GM13976 (cell line): ENCODE data around the gene GABRP.
A peak's percentile ranks its signal among the peaks of the same experiment; 100 is the strongest.

Experiments used
- DNase-seq: peaks from one replicate; pipeline ENCODE4 v3.0.0; 2012; ENCODE audit warnings: low spot score
- CTCF ChIP-seq: IDR thresholded peaks from 2 replicates; pipeline ENCODE4 v1.5.1; 2012; ENCODE audit warnings: borderline replicate concordance, mild to moderate bottlenecking; ENCODE audit not compliant: insufficient read depth; ENCODE audit errors: extremely low read depth, missing control alignments, control extremely low read depth
- in situ Hi-C: fragments of 300-500 bp; cut with MboI; formaldehyde crosslinking; loops from one replicate; pipeline ENCODE4 v1.12.0; 2022; ENCODE audit warnings: low sequenced_read_pairs, mixed read lengths, inconsistent platforms; ENCODE audit not compliant: unreplicated experiment

Gene GABRP

GRCh38 chr5:170788626-170789304 is 5.2 kb downstream of the GABRP start:
- no peak for TF ChIP-seq CTCF
- no peak for DNase-seq
- in situ Hi-C loops = no loop called here

DNA sequence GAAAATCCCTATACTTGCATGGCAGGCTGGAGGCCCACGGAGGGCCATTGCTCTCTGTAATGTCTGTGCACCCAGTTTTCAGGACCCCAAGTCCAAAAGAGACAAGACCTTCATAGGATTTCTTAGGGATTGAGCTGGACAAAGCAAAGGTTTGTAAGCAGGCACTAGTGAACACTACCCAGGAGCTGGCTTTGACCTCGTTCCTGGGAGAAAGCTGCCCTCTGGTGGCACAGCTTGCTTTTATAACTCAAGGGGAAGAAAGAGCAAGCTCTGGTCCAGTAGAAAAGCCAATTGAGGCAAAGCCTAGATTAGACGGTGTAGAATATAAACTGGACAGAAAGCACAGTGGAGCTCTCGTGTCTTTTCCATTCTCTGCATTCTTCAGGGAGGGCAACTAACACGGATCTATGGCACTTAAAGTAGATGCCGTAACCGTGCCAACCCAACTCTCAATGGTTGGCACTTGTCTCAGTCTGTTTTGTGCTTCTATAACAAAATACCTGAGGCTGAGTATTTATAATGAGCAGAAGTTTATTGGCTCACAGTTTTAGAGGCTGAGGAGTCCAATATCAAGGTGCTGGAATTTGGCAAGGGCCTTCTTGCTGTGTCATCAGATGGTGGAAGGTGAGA is 7.9 kb downstream of the GABRP start:
- peak; percentile 19 for TF ChIP-seq CTCF
- peak; percentile 46 for DNase-seq
- in situ Hi-C loops = no loop called here

DNA sequence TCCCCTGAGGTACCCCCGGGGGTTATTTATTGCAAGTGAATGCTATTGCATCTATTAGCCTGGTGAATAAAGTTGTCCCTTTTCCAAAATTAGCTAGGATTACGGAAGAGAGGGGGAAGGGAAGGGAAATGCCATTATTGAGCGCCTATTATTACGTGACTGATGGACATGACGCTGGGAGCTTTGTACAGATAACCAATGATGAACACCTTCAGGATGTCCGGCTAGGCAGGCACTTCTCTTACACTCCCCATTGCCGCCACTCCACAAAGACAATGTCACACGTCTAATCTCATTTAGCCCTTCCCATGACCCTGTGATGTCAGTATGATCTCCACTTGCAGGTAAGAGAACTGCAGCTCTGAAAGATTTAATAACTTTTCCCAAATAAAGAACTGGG is 9.4 kb downstream of the GABRP start:
- DNase-seq = no peak
- in situ Hi-C loops = no loop called here
- no peak for TF ChIP-seq CTCF

DNA sequence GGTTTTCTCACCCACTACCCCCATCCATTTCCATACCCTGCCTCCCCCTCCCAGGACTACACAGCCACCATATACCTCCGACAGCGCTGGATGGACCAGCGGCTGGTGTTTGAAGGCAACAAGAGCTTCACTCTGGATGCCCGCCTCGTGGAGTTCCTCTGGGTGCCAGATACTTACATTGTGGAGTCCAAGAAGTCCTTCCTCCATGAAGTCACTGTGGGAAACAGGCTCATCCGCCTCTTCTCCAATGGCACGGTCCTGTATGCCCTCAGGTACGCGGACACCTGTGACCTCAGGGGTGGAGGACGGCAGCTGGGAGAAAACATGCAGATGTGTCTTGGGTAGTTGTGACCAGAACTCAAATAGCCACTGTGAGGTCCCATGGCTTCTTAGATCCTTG is 11.6 kb downstream of the GABRP start:
- in situ Hi-C loops = no loop called here
- TF ChIP-seq CTCF = no peak
- no peak for DNase-seq

DNA sequence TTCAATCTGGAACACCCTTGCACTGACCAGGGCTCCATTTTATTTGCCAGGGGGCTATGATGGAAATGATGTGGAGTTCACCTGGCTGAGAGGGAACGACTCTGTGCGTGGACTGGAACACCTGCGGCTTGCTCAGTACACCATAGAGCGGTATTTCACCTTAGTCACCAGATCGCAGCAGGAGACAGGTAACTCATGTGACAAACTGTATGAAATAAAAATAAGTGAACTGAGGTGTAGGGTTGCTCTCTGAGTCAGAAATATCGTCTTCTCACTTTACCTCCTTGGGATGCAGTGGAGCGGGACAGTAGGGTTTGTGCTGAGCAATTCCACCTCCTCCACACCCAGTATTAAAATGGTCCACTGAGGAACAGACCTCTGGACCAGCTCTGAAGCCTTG is 22.1 kb downstream of the GABRP start:
- no peak for TF ChIP-seq CTCF
- DNase-seq = no peak
- in situ Hi-C loops = no loop called here

GRCh38 chr5:170809551-170809950 is 26.0 kb downstream of the GABRP start:
- in situ Hi-C loops = no loop called here
- DNase-seq = no peak
- no peak for TF ChIP-seq CTCF
